Mesodermal cell (in vitro differentiated cells): ENCODE measurements around the gene KCNA10.
"Not testable (repeated sequence)": the region's sequence is repeated elsewhere in the genome, so short reads cannot be mapped to it uniquely, and the experiment has no call there.

ENCODE experiments used
- H3K27ac ChIP-seq: 2 replicates; pipeline ENCODE4 v1.7.0; 2013; ENCODE audit warnings: mild to moderate bottlenecking, low read depth, low read length, moderate library complexity; ENCODE audit not compliant: severe bottlenecking
- H3K36me3 ChIP-seq: 2 replicates; pipeline ENCODE4 v1.7.1; 2013; ENCODE audit warnings: mild to moderate bottlenecking, low read length, moderate library complexity; ENCODE audit not compliant: control insufficient read depth, insufficient read depth
- H3K4me1 ChIP-seq: one replicate; pipeline ENCODE4 v1.7.1; 2013; ENCODE audit warnings: mild to moderate bottlenecking, low read length; ENCODE audit not compliant: insufficient read depth, control insufficient read depth, poor library complexity, severe bottlenecking
- H3K4me3 ChIP-seq: 2 replicates; pipeline ENCODE4 v1.7.0; 2013; ENCODE audit warnings: low read length, control low read depth, mild to moderate bottlenecking; ENCODE audit not compliant: insufficient read depth, poor library complexity, severe bottlenecking; ENCODE audit errors: extremely low read depth
- H3K9me3 ChIP-seq: 2 replicates; pipeline ENCODE4 v1.7.1; 2013; ENCODE audit warnings: mild to moderate bottlenecking, low read length, moderate library complexity; ENCODE audit not compliant: control insufficient read depth
- WGBS, 2 experiments: methylation state at CpG; one replicate each; pipeline ENCODE4 v1.1.5; 2013; ENCODE audit warnings: missing lambda C conversion rate in 2 of 2; ENCODE audit not compliant: insufficient coverage in 2 of 2; 5-methylcytosine and 5-hydroxymethylcytosine counted together

The KCNA10 gene

GRCh38 chr1:110513511-110513910 is 5.5 kb downstream of the KCNA10 start:
- peaks cover 14% of the 10 kb centered on the region for H3K4me1 ChIP-seq
- H3K4me3 ChIP-seq = no peak overlapping the region
- 39 to 42% methylated on average over 7 to 8 of the region's 8 CpGs for WGBS, 2 experiments
- H3K9me3 ChIP-seq = no peaks in the 10 kb centered on the region
- H3K36me3 ChIP-seq = no peaks in the 10 kb centered on the region
- no peak overlapping the region for H3K27ac ChIP-seq

- 80 to 90% methylated on average over 1 to 6 of the region's 6 CpGs for WGBS, 2 experiments
- no peak overlapping the region for H3K4me3 ChIP-seq
- no peak overlapping the region for H3K27ac ChIP-seq
- peaks cover 22% of the 10 kb centered on the region for H3K4me1 ChIP-seq
- H3K9me3 ChIP-seq = no peaks in the 10 kb centered on the region
- no peaks in the 10 kb centered on the region for H3K36me3 ChIP-seq
Measured at GRCh38 chr1:110511436-110511835, 7.5 kb downstream of the KCNA10 start.

GRCh38 chr1:110510921-110511320 is 8.1 kb downstream of the KCNA10 start:
- peaks cover 22% of the 10 kb centered on the region for H3K4me1 ChIP-seq
- H3K4me3 ChIP-seq, H3K27ac ChIP-seq, H3K9me3 ChIP-seq, H3K36me3 ChIP-seq: not testable (repeated sequence)
- 91 to 100% methylated on average over 1 to 5 of the region's 5 CpGs for WGBS, 2 experiments

- no peaks in the 10 kb centered on the region for H3K9me3 ChIP-seq
- no peaks in the 10 kb centered on the region for H3K36me3 ChIP-seq
- H3K4me3 ChIP-seq = no peak overlapping the region
- peaks cover 22% of the 10 kb centered on the region for H3K4me1 ChIP-seq
- no peak overlapping the region for H3K27ac ChIP-seq
- WGBS, 2 experiments = 95 to 98% methylated on average over 5 of the region's 6 CpGs
Measured at GRCh38 chr1:110509655-110510054, 9.3 kb downstream of the KCNA10 start.

- no peaks in the 10 kb centered on the region for H3K9me3 ChIP-seq
- H3K27ac ChIP-seq = no peak overlapping the region
- 38 to 49% methylated on average over 8 to 9 of the region's 14 CpGs for WGBS, 2 experiments
- no peaks in the 10 kb centered on the region for H3K36me3 ChIP-seq
- peaks cover 14% of the 10 kb centered on the region for H3K4me1 ChIP-seq
- H3K4me3 ChIP-seq = no peak overlapping the region
Measured at GRCh38 chr1:110508028-110508940, 10.7 kb downstream of the KCNA10 start.

- Histone ChIP-seq H3K4me1 (peaks cover 11% of the 10 kb centered on the region), H3K4me3 (no peak overlapping the region), H3K27ac (no peak overlapping the region), H3K36me3 (no peaks in the 10 kb centered on the region), H3K9me3 (no peaks in the 10 kb centered on the region)
- WGBS, 2 experiments = 100% methylated on average over 2 to 3 of the region's 4 CpGs
Measured at GRCh38 chr1:110506541-110506940, 12.4 kb downstream of the KCNA10 start.

- no peaks in the 10 kb centered on the region for H3K36me3 ChIP-seq
- no peak overlapping the region for H3K27ac ChIP-seq
- no peak overlapping the region for H3K4me3 ChIP-seq
- peaks cover 11% of the 10 kb centered on the region for H3K4me1 ChIP-seq
- WGBS, 2 experiments = 52 to 58% methylated on average over 3 of the region's 3 CpGs
- H3K9me3 ChIP-seq = no peaks in the 10 kb centered on the region
Measured at GRCh38 chr1:110505596-110505995, 13.4 kb downstream of the KCNA10 start.

GRCh38 chr1:110504226-110504625 is 14.7 kb downstream of the KCNA10 start:
- H3K4me1 ChIP-seq = peaks cover 11% of the 10 kb centered on the region
- 90 to 98% methylated on average over 5 to 6 of the region's 7 CpGs for WGBS, 2 experiments
- H3K4me3 ChIP-seq = no peak overlapping the region
- H3K9me3 ChIP-seq = no peaks in the 10 kb centered on the region
- no peak overlapping the region for H3K27ac ChIP-seq
- no peaks in the 10 kb centered on the region for H3K36me3 ChIP-seq

- Histone ChIP-seq H3K4me3 (no peak overlapping the region), H3K36me3 (no peaks in the 10 kb centered on the region), H3K9me3 (no peaks in the 10 kb centered on the region), H3K27ac (no peak overlapping the region), H3K4me1 (peaks cover 8% of the 10 kb centered on the region)
- WGBS, 2 experiments = 83 to 93% methylated on average over 1 to 3 of the region's 5 CpGs
Measured at GRCh38 chr1:110503471-110503870, 15.5 kb downstream of the KCNA10 start.

- WGBS, 2 experiments = 87 to 92% methylated on average over 4 to 5 of the region's 8 CpGs
- Histone ChIP-seq H3K4me3 (no peak overlapping the region), H3K4me1 (no peaks in the 10 kb centered on the region), H3K36me3 (no peaks in the 10 kb centered on the region), H3K27ac (no peak overlapping the region), H3K9me3 (no peaks in the 10 kb centered on the region)
Measured at GRCh38 chr1:110502402-110503151, 16.4 kb downstream of the KCNA10 start.
